Activated CD4-positive, alpha-beta memory T cell treated with anti-CD3 and anti-CD28 coated beads for 36 hours (primary cell): ENCODE results near the gene ZNF763. TPM values are rescaled to one million over a fixed set of nuclear protein-coding genes. Genes with fewer than 3 reads are reported as not detected.
"Not testable (repeated sequence)": the region's sequence is repeated elsewhere in the genome, so short reads cannot be mapped to it uniquely, and the experiment has no call there.

Source experiments
- CTCF ChIA-PET: fragments of 350-600 bp; sonication (Branson Sonifier 250); formaldehyde crosslinking; loops from one replicate; lab custom pipeline; 2021; ENCODE audit warnings: antibody characterized with exemption, inconsistent platforms; lab: Charles Lee
- POLR2A ChIA-PET: fragments of 350-600 bp; sonication (Branson Sonifier 250); formaldehyde crosslinking; loops from one replicate; lab custom pipeline; 2021; ENCODE audit warnings: antibody characterized with exemption; lab: Charles Lee
- DNase-seq: peaks from one replicate; pipeline ENCODE4 v3.0.0-alpha.2; 2020
- H3K27ac Mint-ChIP-seq: one replicate; pipeline ENCODE4 v1.8.0; 2021; ENCODE audit warnings: mixed read lengths
- H3K27me3 Mint-ChIP-seq: one replicate; pipeline ENCODE4 v1.8.0; 2021; ENCODE audit warnings: mixed read lengths
- H3K36me3 Mint-ChIP-seq: one replicate; pipeline ENCODE4 v1.8.0; 2021; ENCODE audit warnings: mixed read lengths
- H3K4me1 Mint-ChIP-seq: one replicate; pipeline ENCODE4 v1.8.0; 2021; ENCODE audit warnings: low read depth, mixed read lengths
- H3K4me3 Mint-ChIP-seq: one replicate; pipeline ENCODE4 v1.8.0; 2021; ENCODE audit warnings: mild to moderate bottlenecking, mixed read lengths
- H3K9me3 Mint-ChIP-seq: one replicate; pipeline ENCODE4 v1.8.0; 2021; ENCODE audit warnings: mixed read lengths
- intact Hi-C: fragments of 100-400 bp; cut with micrococcal nuclease; formaldehyde crosslinking; loops from one replicate; pipeline ENCODE4 v1.15.1; 2023
- total RNA-seq, 2 experiments: library from RNA; stranded (reverse); gene quantifications; one replicate each; pipeline ENCODE4 v1.2.3, GENCODE V29; 2021

Gene ZNF763
- 1 to 10 TPM in 1 of 2 experiments, under 1 TPM in 1; 0.97 to 1.6 TPM for total RNA-seq

DNA sequence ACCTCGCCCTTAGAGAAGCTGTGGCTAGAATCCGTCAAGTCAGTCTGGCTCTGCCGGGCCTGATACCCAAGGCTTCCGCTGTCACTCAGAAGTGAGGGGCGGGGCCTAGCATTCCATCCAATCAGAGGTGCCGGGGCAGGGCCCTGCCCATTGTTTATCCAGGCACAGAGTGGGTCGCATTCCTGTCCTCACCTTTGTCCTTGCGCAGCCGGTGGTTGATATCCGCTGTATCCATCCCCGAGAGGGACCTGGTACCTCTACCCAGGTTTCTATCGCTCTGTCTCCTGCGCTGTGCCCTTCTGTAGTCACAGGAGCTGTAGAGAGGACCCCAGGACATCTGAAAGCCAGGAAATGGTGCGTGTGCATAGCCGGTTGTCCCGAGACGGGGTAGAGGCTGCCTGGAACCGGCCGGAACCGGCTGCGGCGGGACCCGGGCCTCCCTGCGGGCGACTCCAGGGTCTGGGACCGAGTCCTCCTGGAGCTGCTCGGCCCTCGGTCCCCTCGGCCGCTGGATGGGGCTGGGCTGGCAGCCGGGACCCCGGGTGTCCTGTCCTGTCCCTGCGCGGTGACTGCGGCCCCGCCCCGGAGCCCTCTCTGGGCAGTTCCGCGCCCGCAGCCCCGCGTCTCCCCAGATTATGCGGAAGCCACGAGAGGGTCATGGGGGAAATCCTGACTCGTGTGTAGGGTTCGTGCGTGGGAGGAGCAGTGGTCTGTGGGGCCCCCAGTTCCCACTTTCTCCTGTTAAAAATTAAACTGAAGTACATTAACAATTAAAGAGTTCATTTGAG lies at the start of gene ZNF763:
ZNF763 (plus strand) TSS at position 183 of the 788 bp plus-strand sequence; CDS start at position 352, 169 bp downstream.
- Mint-ChIP-seq H3K36me3 (no peaks in the 10 kb centered on the region), H3K27ac (peak within 1 kb of the TSS; percentile 79), H3K27me3 (no peaks in the 10 kb centered on the region), H3K4me1 (peaks cover 20% of the 10 kb centered on the region), H3K4me3 (peak within 1 kb of the TSS; percentile 88), H3K9me3 (no peaks in the 10 kb centered on the region)
- CTCF ChIA-PET: interaction anchor here (0.6 to 3.9 kb wide), 9 partner anchors 23 to 176 kb away, joined by 3 to 106 read pairs (median 7); partner anchors contain the start of genes ZNF20 and ZNF878
- intact Hi-C loops: loop anchor here (1.0 kb wide), 4 partner anchors 23 to 175 kb away; partner anchors contain the start of genes ZNF20 and ZNF700
- DNase-seq: peak; percentile 94
- POLR2A ChIA-PET: interaction anchor here (0.7 to 1.7 kb wide), 3 partner anchors 24 to 175 kb away, joined by 3 to 7 read pairs (median 3); partner anchors contain the start of genes ZNF20 and ZNF700

GRCh38 chr19:11921852-11922495 lies 42.9 kb upstream of the ZNF763 start:
- H3K36me3 Mint-ChIP-seq: peaks cover 9% of the 10 kb centered on the region
- CTCF ChIA-PET: interaction anchor here (0.6 to 5.3 kb wide), 7 partner anchors 11 to 218 kb away, joined by 3 to 150 read pairs (median 32); partner anchors contain the start of gene ZNF20
- DNase-seq: no peak
- POLR2A ChIA-PET: interaction anchor here (0.6 kb wide), 1 partner anchor 176 kb away, joined by 4 read pairs; no protein-coding TSS in a partner anchor
- no peak overlapping the region for H3K27ac Mint-ChIP-seq
- peaks cover 23% of the 10 kb centered on the region for H3K4me1 Mint-ChIP-seq
- H3K27me3 Mint-ChIP-seq: no peaks in the 10 kb centered on the region
- intact Hi-C loops: loop anchor here (5.0 kb wide), 2 partner anchors 40 to 870 kb away; partner anchors contain the start of gene JUNB
- no peak overlapping the region for H3K4me3 Mint-ChIP-seq
- H3K9me3 Mint-ChIP-seq: no peaks in the 10 kb centered on the region

DNA sequence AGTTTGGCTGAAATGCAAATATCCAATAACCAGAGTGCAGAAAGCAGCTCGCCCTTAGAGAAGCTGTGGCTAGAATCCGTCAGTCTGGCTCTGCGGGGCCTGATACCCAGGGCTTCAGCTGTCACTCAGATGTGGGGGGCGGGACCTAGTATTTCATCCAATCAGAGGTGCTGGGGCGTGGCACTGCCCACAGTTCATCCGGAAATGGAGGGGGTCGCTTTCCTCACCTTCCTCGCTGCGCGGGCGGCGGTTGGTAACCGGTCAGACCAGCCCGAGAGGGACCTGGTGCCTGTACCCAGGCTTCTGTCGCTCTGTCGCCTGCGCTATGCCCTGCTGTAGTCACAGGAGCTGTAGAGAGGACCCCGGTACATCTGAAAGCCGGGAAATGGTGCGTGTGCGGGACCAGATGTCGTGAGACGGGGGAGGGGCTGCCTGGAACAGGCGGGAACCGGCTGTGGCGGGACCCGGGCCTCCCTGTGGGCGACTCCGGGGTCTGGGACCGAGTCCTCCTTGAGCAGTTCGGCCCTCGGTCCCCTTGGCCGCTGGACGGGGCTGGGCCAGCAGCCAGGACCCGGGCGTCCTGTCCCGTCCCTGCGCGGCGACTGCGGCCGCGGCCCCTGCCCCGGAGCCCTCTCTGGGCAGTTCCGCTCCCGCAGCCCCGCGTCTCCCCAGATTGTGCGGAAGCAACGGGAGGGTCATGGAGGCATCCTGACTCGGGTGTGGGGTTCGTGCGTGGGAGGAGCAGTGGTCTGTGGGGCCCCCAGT lies 39.8 kb upstream of the ZNF763 start, which contains the start of gene ZNF700:
ZNF700 (plus strand) TSS at position 222 of the 765 bp plus-strand sequence; CDS start at position 326, 104 bp downstream.
- no peaks in the 10 kb centered on the region for H3K9me3 Mint-ChIP-seq
- H3K4me3 Mint-ChIP-seq: peak within 1 kb of the TSS; percentile 96
- H3K27ac Mint-ChIP-seq: peak within 1 kb of the TSS; percentile 99
- peaks cover 27% of the 10 kb centered on the region for H3K36me3 Mint-ChIP-seq
- peaks cover 35% of the 10 kb centered on the region for H3K4me1 Mint-ChIP-seq
- H3K27me3 Mint-ChIP-seq: no peaks in the 10 kb centered on the region
- peak; percentile 97 for DNase-seq
- ChIA-PET CTCF (interaction anchor here (0.6 to 5.3 kb wide), 13 partner anchors 18 to 215 kb away, joined by 3 to 150 read pairs (median 16); partner anchors contain the start of genes ZNF20, ZNF491 and ZNF878), POLR2A (interaction anchor here (1.1 to 2.3 kb wide), 4 partner anchors 40 to 238 kb away, joined by 3 to 10 read pairs (median 5); partner anchors contain the start of genes ZNF136, ZNF20 and ZNF763)
- intact Hi-C loops: loop anchor here (1.0 to 5.0 kb wide), 5 partner anchors 39 to 867 kb away; partner anchors contain the start of genes JUNB and ZNF878

DNA sequence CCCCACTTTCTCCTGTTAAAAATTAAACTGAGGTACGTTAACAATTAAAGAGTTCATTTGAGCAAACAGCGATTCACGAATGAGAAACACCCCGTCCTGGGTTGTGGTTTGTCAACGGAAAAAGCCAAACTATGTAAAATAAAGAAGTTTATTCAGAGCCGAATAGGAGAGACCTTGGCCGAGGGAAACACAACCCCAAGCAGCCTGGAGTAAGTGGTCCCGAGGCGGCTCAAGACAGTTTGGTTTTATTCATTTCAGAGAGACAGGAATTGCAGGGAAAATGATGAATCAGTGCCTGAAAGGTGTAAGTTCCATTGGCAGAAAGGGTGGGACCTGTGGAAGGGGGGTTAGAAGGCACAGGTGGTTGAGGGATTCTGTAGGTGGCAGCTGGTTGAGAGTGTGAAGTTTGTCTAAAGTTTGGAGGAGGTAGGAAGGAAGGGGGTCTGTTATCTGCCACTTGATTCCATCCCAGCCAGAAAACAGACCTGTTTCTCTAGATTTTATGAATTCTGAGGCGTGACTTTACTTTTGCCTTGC lies 39.1 kb upstream of the ZNF763 start:
- not testable (repeated sequence) for DNase-seq, H3K27me3 Mint-ChIP-seq, H3K9me3 Mint-ChIP-seq
- intact Hi-C loops: loop anchor here (1.0 to 2.0 kb wide), 2 partner anchors 39 to 127 kb away; partner anchors contain the start of gene ZNF878
- ChIA-PET POLR2A (interaction anchor here (2.0 kb wide), 1 partner anchor 215 kb away, joined by 10 read pairs; the partner anchor contains the start of gene ZNF20), CTCF (interaction anchor here (1.0 to 5.3 kb wide), 5 partner anchors 38 to 214 kb away, joined by 4 to 150 read pairs (median 32); partner anchors contain the start of genes ZNF20 and ZNF491)
- H3K4me1 Mint-ChIP-seq: peaks cover 40% of the 10 kb centered on the region
- peak overlapping the region; percentile 99 for H3K27ac Mint-ChIP-seq
- H3K36me3 Mint-ChIP-seq: peaks cover 33% of the 10 kb centered on the region
- peak overlapping the region; percentile 96 for H3K4me3 Mint-ChIP-seq

GRCh38 chr19:11927227-11927626 lies 37.6 kb upstream of the ZNF763 start:
- Mint-ChIP-seq H3K4me1 (peaks cover 47% of the 10 kb centered on the region), H3K9me3 (peaks cover 9% of the 10 kb centered on the region), H3K27me3 (no peaks in the 10 kb centered on the region), H3K4me3 (no peak overlapping the region), H3K36me3 (peaks cover 41% of the 10 kb centered on the region), H3K27ac (no peak overlapping the region)
- ChIA-PET POLR2A (interaction anchor here (0.6 kb wide), 1 partner anchor 25 kb away, joined by 3 read pairs; no protein-coding TSS in a partner anchor), CTCF (interaction anchor here (0.8 to 3.5 kb wide), 3 partner anchors 36 to 129 kb away, joined by 3 to 14 read pairs (median 5); partner anchors contain the start of gene ZNF491)
- no peak for DNase-seq
- intact Hi-C loops: no loop called here

DNA sequence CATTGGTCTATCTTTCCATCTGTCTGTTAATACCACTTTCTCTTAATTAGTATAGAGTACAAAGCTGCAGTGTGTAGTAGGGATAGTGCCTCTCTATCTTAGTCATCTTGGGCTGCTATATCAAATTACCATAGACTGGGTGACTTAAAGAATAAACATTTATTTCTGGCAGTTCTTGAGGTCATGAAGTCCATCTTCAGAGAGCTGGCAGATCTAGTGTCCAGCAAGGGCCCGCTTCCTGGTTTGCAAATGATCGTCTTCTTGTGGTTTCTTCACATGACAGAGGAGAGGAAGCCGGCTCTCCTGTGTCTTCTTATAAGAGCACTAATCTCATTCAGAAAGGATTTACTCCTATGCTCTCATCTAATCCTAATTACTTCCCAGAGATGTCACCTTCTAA lies 33.8 kb upstream of the ZNF763 start:
- no peaks in the 10 kb centered on the region for H3K27me3 Mint-ChIP-seq
- peaks cover 33% of the 10 kb centered on the region for H3K9me3 Mint-ChIP-seq
- no peak overlapping the region for H3K27ac Mint-ChIP-seq
- no peak for DNase-seq
- H3K4me1 Mint-ChIP-seq: peaks cover 36% of the 10 kb centered on the region
- ChIA-PET POLR2A (no interaction called here), CTCF (no interaction called here)
- H3K4me3 Mint-ChIP-seq: no peak overlapping the region
- H3K36me3 Mint-ChIP-seq: peaks cover 64% of the 10 kb centered on the region
- intact Hi-C loops: no loop called here

DNA sequence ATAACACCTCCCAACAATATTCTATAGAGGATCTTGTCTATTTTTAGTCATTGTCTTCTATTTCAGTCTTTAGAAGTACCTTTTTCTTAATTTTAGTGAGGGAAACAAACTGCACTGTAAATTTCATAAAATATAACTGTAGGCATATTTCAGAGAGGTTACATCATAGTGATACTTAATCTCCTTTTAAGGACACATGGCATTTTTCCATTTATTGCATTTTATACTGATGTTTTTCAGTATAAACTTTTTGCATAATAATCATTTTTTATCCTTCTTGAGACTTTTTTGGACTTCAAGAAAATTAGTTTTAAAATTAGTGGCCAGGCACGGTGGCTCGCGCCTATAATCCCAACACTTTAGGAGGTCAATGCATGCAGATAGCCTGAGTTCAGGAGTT lies 33.3 kb upstream of the ZNF763 start:
- H3K36me3 Mint-ChIP-seq: peaks cover 68% of the 10 kb centered on the region
- peaks cover 31% of the 10 kb centered on the region for H3K4me1 Mint-ChIP-seq
- DNase-seq: no peak
- ChIA-PET CTCF (no interaction called here), POLR2A (no interaction called here)
- H3K27ac Mint-ChIP-seq: no peak overlapping the region
- no peak overlapping the region for H3K4me3 Mint-ChIP-seq
- peaks cover 37% of the 10 kb centered on the region for H3K9me3 Mint-ChIP-seq
- intact Hi-C loops: no loop called here
- H3K27me3 Mint-ChIP-seq: no peaks in the 10 kb centered on the region

GRCh38 chr19:11935829-11936228 lies 29.0 kb upstream of the ZNF763 start:
- H3K4me1 Mint-ChIP-seq, CTCF ChIA-PET, DNase-seq, POLR2A ChIA-PET, H3K27ac Mint-ChIP-seq, H3K27me3 Mint-ChIP-seq, H3K4me3 Mint-ChIP-seq, intact Hi-C loops: not testable (repeated sequence)
- Mint-ChIP-seq H3K36me3 (peaks cover 73% of the 10 kb centered on the region), H3K9me3 (peaks cover 68% of the 10 kb centered on the region)

GRCh38 chr19:11938383-11938782 lies 26.5 kb upstream of the ZNF763 start:
- DNase-seq, H3K27ac Mint-ChIP-seq, intact Hi-C loops, CTCF ChIA-PET, H3K27me3 Mint-ChIP-seq, POLR2A ChIA-PET, H3K4me1 Mint-ChIP-seq, H3K4me3 Mint-ChIP-seq: not testable (repeated sequence)
- H3K9me3 Mint-ChIP-seq: peaks cover 76% of the 10 kb centered on the region
- H3K36me3 Mint-ChIP-seq: peaks cover 81% of the 10 kb centered on the region

DNA sequence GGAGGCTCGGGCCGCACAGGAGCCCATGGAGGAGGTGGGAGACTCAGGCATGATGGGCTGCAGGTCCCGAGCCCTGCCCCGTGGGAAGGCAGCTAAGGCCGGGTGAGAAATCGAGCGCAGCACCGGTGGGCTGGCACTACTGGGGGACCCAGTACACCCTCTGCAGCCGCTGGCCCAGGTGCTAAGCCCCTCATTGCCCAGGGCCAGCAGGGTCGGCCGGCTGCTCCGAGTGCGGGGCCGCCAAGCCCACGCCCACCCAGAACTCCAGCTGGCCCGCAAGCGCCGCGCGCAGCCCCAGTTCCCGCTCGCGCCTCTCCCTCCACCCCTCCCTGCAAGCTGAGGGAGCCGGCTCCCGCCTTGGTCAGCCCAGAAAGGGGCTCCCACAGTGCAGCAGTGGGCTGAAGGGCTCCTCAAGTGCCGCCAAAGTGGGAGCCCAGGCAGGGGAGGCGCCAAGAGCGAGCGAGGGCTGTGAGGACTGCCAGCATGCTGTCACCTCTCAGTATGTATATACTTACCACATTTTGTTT lies 23.4 kb upstream of the ZNF763 start:
- Mint-ChIP-seq H3K9me3 (peaks cover 85% of the 10 kb centered on the region), H3K36me3 (peaks cover 87% of the 10 kb centered on the region)
- intact Hi-C loops, H3K27me3 Mint-ChIP-seq, H3K4me1 Mint-ChIP-seq, DNase-seq, H3K4me3 Mint-ChIP-seq, POLR2A ChIA-PET, H3K27ac Mint-ChIP-seq: not testable (repeated sequence)
- CTCF ChIA-PET: interaction anchor here (1.1 kb wide), 1 partner anchor 21 kb away, joined by 3 read pairs; no protein-coding TSS in a partner anchor
